Stimulated activated CD4-positive, alpha-beta T cell treated with anti-CD3 and anti-CD28 coated beads, Interleukin-12 subunit alpha, Interleukin-12 subunit beta, amount 100 ng/mL, for 24 hours (primary cell): Measurements from ENCODE around the gene RIN3.

Source experiments
- DNase-seq, 2 experiments: peaks; one replicate each; pipeline ENCODE4 v3.0.0-alpha.2; 2020; ENCODE audit warnings: low read depth in 2 of 2

Gene RIN3

GRCh38 chr14:92646952-92647796 is 133.6 kb downstream of the RIN3 start:
- DNase-seq, result no peak

DNA sequence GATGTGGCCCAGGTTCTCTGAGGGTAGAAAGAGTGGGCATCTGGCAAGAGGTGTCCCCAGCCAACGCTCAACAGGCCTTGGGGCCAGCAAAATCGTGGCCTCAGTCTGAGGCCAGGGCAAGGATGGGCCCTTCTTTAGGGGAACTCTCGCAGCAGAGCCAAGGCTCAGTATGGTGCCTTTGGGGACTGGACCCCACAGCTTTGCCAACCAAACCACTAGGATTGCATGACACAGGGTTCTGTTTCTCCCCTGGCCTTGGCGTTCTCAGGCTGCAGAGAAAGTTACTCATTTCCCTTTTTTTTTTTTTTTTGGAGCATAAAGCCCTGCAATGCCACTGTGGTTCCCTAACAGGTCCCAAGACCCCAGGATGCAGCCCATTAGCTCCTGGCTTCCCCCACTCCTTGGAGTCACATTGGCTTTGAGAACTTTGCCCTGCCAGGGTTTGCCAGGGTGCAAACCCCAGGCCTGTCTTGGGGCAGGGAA is 134.3 kb downstream of the RIN3 start:
- DNase-seq, result no peak

- no peak for DNase-seq
Measured at GRCh38 chr14:92649066-92649465, 135.5 kb downstream of the RIN3 start.

DNA sequence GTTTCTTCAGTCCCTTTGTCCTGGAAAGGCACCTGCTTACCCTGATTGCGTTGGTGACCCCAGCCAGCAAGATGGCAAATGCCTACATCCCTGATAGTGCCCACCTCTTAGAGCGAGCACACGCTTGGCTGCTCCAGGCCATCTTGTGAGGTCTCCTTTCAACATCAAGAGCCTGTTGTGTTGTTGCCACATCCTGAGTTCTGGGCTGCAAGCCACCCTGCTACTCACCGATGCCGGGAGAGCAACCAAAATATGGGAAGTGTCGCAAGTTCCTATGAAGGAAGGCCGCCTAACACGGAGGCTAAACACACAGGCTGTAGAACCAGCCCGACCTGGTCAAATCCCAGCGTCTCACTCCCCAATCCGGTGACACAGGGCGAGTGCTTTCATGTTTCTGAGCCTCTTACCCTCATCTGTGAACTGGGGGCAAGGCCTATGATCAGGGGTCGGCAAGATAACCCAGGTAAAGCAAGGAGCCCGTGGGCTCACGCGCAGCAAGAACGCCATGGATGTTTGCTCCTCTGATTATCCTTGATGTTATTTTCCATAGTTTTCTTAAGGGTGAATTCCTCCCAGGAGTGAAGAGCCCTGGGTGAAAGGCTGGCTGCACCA is 136.5 kb downstream of the RIN3 start:
- DNase-seq, result no peak

DNA sequence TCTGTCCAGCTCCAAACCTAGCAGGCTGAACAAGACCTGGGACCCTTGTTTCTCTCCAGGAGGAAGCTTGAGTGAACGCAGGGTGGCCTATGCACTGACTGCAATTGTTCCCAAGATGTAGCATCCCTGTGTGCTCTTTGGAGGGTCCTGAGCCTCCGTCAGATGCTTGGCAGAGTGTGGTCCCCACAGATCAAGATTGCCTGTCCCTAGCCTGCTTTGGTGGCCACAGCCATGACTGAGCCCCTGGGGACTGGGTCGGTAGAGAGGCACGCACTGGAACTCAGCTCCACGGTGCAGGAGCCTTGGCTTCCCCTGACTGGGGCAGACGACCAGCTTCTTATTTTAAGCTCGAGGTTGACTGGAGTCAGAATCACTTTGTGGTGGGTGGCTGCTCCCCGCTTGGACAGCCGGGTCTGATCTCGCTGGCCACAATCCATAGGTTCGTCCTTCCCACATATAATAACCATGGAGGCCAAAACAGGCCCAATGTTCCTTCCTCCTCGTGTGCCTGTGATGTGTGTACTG is 137.1 kb downstream of the RIN3 start:
- no peak for DNase-seq

DNA sequence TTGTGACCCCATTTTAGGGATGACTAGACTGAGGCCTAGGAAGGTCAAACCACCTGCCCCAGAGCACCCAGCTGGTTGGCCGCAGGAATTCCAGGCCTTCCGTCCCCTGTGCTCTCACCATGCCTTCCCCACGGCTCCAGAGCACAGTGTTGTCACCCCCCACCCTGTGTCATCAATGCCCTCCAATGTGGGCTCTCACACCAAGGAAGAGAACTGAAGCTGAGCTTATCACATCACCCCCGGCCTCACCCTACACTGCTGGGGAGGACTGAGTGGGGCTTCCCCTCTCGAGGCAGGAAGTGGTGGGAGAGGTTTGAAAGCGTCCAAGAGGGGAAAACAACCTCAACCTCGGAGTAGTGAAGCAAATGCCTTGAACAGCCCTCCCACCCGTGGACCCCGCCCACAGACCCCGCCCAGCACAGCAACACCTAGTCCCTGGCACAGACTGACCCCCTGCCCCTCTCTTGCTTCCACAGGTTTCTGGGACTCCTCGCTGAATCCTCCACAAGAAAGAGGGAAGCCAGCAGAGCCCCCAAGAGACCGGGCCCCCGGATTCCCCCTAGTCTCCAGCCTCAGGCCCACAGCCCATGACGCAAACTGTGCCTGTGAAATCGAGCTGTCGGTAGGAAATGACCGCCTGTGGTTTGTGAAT is 137.7 kb downstream of the RIN3 start:
- DNase-seq, result peak; percentile 62 to 71

DNA sequence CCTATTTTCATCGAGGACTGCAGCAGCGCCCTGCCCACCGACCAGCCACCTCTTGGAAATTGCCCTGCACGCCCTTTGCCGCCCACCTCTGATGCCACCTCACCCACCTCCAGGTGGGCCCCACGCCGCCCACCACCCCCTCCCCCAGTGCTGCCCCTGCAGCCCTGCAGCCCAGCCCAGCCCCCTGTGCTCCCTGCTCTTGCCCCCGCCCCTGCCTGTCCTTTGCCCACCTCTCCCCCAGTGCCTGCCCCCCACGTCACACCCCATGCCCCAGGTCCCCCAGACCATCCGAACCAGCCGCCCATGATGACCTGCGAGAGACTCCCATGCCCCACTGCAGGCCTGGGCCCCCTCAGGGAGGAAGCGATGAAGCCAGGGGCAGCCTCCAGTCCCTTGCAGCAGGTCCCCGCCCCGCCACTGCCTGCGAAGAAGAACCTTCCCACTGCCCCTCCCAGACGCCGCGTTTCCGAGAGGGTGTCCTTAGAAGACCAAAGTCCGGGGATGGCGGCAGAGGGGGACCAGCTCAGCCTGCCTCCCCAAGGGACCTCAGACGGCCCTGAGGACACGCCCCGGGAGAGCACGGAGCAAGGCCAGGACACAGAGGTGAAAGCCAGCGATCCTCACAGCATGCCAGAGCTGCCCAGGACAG is 138.3 kb downstream of the RIN3 start:
- no peak for DNase-seq

GRCh38 chr14:92652413-92653151 is 139.0 kb downstream of the RIN3 start:
- DNase-seq, result no peak

- no peak for DNase-seq
Measured at GRCh38 chr14:92653162-92653651, 139.6 kb downstream of the RIN3 start.

GRCh38 chr14:92654239-92654901 is 140.8 kb downstream of the RIN3 start:
- no peak for DNase-seq

GRCh38 chr14:92655419-92656201 is 142.0 kb downstream of the RIN3 start:
- DNase-seq, result no peak

DNA sequence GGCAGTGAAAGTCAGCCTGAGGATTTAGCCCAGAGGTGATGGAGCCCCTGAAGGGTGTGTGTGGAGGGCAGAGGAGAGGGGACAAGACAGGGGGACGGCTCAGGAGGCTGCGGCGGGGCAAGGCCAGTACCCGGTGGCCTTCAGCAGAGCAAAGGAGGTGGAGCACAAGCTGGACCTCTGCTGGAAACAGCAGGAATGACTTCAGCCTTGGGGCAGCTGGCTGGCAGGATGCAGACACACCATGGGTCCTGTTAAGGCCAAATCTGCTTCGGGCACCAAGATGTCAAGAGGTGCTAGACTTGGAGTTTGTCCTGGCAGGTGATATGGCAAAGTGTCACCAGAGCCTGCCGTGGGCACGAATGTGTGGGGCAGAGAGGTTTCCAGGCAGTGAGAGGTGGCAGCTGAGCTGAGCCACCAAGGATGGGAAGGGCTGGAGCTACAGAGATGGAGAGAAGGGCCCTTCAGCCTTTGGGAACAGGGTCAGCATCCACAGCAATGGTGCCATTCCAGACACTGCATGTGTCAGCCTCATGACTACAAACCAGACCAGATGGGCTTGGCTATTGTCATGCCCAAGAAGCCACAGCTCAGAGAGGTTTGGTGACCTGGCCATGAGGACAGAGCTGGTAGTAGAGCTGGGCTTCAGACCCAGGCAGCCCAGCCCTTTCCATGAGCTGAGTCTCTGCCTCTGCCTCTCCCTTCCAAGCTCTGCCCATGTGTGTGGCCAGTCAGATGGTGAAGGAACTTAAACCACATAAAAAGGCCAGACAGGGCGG is 142.9 kb downstream of the RIN3 start:
- no peak for DNase-seq

DNA sequence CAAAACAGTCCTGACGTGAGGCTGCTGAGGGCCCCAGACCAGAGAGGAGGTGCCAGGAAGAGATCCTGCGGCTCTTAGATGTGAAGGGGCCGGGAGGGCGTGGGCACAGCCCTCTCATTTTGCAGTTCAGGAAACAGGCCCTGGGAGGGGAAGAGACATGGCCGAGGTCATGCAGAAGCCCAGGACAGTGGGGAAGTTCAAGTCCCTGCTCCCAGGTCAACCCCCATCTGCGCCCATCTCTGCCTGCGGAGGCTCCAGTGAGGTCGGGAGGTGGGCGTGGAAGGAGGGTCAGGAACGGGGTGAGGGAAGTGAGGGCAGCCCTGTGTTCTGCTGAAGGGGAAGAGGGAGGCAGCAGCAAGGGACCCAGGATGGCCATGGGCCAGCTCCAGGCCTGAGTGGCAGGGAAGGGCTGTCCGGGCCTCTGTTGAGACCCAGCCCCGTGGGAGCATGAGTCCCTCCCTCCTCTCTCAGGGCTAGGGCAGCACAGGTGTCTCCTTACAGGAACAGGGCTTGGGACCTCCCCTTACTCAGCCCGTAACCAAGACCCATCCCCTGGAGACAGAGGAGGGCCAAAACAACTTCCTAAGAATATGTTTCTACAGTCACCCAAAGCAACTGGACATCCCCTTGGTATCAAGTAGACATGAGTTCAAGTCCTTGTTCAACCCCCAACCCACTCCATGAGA is 144.0 kb downstream of the RIN3 start:
- DNase-seq, result no peak

- no peak for DNase-seq
Measured at GRCh38 chr14:92658160-92658559, 144.6 kb downstream of the RIN3 start.

- DNase-seq, result no peak
Measured at GRCh38 chr14:92658684-92659083, 145.1 kb downstream of the RIN3 start.

- DNase-seq, result no peak
Measured at GRCh38 chr14:92659765-92660561, 146.4 kb downstream of the RIN3 start.

DNA sequence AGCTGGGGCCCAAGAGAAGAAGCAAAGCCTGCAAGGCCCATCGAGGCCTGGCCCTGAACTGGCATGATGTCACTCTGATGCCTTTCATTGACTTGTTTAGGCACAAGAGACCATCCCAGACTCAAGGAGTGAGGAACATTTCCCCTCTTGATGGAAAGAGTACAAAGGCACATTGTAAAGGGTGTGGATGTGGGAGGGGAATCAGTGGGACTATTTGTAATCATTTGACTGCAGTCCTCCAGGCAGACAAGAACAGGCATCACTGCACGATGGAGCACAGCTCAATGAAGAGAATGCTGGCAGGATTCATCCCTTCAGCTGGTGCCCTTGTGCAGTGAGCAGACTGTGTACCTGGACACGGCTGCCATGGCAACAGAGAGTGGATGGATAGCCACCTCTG is 147.0 kb downstream of the RIN3 start:
- no peak for DNase-seq

- DNase-seq, result no peak
Measured at GRCh38 chr14:92663049-92663448, 149.5 kb downstream of the RIN3 start.
